NCI-H2196 treated with DMSO at 0.1 percent for 48 hours (cell line): ENCODE results near the gene RNF169.
A peak's percentile ranks its signal among the peaks of the same experiment; 100 is the strongest.

Experiments used
- DNase-seq: peaks from one replicate; lab custom pipeline; 2025; ENCODE audit not compliant: unreplicated experiment; lab: John Stamatoyannopoulos, UW

RNF169 gene, protein sequence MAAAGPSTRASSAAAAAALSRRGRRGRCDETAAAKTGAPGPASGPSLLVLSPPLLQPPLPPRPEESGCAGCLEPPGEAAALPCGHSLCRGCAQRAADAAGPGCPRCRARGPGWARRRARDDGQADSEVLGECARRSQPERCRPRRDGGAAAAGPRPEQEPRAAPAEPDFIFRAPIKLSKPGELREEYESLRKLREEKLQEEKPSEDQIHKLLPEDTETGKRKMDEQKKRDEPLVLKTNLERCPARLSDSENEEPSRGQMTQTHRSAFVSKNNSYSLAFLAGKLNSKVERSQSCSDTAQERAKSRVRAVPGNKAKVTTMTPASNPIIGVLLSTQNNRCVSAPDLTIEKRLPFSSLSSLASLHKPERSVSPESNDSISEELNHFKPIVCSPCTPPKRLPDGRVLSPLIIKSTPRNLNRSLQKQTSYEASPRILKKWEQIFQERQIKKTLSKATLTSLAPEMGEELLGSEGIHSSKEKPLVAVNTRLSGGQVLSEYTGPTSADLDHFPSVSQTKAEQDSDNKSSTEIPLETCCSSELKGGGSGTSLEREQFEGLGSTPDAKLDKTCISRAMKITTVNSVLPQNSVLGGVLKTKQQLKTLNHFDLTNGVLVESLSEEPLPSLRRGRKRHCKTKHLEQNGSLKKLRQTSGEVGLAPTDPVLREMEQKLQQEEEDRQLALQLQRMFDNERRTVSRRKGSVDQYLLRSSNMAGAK

GRCh38 chr11:74748211-74749126 lies at the start of gene RNF169:
Gene RNF169 (plus strand): TSS chr11:74748849. CDS start chr11:74748881, 32 bp downstream.
- DNase-seq, result peak; percentile 96

GRCh38 chr11:74699615-74700396 lies 48.8 kb upstream of the RNF169 start:
- no peak for DNase-seq

DNA sequence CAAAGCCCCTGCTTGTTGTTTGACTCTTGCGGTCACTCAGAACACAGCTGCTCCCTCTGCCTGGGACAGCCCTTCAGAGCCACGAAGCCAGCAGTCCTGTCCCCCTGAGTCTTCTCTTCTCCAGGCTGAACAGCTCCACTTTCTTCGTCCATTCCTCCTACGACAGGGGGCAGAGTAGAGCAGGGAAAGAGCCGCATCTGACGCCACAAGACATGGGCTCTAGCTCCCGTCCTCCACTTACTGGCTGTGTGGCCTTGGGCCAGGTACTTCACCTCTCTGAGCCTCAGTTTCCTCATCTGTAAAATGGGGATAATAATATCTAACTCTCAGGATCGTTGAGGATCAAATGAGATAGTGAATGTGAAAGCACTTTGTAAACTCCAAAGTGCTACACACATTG lies 47.3 kb upstream of the RNF169 start:
- DNase-seq, result no peak

DNA sequence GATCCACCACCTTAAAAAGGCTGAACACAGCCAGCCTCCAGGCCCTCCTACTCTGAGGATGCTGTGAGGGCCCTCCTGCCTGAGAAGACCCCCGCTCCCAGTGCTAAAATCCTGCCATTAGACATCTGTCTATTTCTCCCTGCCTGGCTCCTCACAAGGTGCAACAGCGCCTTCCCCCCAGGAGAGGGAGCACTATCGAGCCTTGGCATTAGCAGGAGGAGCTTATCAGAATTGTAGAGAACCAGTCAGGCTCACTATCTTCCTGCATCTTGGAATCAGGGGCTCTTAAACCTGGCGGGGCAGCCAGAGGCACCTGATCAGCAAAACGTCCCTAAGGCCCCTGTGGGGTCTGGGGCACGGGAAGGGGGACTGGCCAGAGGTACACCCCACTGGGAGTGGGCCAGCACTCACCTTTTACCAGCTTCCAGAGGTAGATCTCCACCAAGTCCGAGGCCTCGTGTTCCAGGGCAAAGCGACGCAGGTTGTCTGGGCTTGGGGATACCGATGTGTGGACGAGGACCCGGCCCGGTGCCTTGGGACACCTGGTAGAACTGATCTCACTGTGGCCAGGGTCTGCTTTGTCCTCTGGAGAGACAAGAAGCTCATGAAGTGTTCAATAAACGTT lies 46.2 kb upstream of the RNF169 start:
- DNase-seq, result peak; percentile 18

GRCh38 chr11:74703211-74703610 lies 45.4 kb upstream of the RNF169 start:
- DNase-seq, result no peak

GRCh38 chr11:74707182-74707581 lies 41.5 kb upstream of the RNF169 start:
- DNase-seq, result no peak

DNA sequence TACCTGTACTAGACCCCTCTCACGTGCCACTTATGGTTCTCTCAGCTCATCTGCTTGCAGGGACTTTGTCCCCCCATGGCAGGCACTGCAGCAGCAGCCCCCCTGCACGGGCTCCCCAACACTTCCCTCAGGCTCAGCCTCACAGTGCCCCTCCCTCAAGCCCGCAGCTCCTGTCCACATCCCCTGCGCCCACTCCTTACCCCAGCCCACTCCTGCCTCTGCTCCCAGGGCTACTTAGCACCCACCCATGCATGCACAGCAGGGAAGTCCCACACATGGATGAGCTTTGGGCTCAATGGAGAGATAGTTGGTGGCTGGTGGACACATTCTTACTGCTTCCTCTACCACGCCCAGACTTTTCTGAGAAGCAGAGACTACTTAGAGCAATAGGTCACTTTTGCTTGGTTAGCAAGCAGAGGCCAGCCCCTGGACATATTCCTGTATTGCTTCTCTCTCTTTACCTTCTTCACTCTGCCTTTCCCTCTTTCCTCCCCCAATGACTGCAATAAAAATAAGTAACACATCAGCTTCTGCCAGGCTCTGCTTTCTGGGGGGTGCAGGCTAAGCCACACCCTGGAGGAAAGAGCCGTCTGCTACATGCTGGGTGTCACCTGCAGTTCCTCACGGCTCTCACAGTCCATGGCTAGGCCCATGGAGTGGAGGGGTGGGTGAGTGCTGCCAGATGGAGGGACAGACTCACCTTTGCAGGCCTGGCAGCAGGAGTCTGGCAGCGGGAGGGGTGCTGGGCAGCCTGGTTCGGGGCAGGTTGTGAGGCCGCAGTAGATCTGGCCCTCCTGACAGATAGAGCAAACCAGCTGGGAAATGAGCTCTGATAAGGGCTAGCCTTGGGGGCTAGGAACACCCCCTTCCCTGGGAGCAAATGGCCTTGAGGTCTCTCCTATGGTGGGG lies 40.8 kb upstream of the RNF169 start:
- DNase-seq, result no peak

DNA sequence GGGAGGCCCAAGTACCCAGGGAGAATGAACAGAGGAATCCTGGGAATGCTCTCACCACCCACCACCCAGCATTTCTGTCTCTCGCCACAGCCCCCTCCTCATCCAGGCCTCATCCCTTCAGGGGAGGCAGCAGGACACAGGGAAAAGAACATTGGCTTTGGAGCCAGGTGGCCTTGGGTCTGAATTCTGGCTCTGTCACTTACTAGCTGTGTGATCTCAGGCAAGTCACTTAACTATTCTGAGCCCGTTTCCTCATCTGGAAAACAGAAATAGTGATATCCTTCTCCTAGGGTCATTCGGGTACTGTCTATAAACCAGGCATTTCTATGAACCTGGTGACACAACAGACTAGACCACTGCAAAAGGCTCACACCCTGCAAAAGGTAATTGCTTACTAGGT lies 39.5 kb upstream of the RNF169 start:
- no peak for DNase-seq

GRCh38 chr11:74710281-74710938 lies 38.2 kb upstream of the RNF169 start:
- no peak for DNase-seq

DNA sequence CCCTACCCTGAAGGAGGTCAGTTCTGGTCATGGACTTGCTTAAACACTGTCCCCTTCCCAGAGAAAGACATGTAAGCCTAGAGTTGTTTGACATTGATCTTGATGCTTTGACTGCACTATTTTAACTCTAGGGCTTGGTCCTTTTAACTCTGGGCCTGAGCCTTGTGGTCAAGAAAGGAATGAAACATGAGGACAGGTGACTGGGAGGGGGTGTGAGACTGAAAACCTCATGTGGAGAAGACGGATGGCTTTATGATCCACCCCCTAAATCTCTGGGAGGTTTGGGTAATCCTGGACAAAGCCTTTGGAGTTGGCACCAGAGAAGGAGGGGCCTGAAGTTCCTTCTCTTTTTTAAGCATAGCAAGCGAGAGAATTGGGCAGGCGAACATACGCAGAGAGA lies 35.0 kb upstream of the RNF169 start:
- DNase-seq, result no peak

DNA sequence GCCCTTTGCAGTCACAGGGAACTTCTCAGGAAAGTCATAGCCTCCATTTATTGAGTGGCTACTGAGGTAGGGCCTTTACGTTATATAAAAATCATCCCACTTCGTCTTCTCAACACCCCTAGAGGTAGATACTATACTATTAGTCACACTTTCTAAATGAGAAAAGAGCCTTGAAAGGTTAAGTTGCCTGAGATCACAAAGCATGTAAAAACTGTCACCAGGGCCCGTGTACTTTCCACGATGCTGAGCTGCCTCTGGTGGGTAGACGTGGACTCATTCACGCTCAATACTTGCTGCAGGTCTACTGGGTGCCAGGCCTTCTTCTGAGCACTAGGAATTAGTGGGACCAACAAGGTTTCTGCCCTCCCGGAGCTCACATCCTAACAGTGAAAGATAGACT lies 33.7 kb upstream of the RNF169 start:
- no peak for DNase-seq

GRCh38 chr11:74717221-74717969 lies 31.3 kb upstream of the RNF169 start:
- no peak for DNase-seq

DNA sequence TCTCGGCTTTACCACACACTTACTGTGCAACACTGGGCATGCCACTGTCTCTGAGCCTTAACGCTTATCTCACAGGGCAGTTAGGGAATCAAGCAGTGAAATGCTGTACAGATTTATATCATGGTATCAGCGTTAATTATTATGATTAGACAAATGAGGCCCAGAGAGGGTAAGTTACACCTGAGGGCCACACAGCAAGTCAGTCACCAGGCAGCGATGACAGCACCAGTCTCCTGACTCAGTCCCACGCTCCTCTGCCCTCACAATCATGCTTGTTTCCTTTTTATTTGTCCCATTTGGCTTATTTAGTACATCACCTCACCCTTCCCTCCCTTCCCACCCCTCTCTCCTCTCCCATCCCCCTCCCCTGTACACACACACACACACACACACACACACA lies 29.6 kb upstream of the RNF169 start:
- DNase-seq, result no peak

- DNase-seq, result no peak
These were observed 27.8 kb upstream of the RNF169 start for GRCh38 chr11:74720596-74721478.

GRCh38 chr11:74721479-74721835 lies 27.2 kb upstream of the RNF169 start:
- DNase-seq, result no peak

DNA sequence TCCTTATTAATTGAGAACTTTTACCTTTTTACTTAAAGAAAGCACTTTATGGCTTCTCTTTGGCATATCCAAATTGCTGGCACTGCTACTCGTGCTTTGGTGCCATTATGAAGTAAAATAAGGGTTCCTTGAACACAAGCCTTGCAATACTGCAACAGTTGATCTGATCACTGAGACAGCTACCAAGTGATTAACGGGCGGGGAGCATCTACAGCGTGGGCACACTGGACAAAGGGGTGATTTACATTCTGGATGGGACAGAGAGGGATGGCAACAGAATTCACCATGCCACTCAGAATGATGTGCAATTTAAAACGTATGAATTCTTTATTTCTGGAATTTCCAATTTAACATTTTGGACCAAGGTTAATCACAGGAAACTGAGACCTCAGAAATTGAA lies 25.1 kb upstream of the RNF169 start:
- DNase-seq, result no peak

DNA sequence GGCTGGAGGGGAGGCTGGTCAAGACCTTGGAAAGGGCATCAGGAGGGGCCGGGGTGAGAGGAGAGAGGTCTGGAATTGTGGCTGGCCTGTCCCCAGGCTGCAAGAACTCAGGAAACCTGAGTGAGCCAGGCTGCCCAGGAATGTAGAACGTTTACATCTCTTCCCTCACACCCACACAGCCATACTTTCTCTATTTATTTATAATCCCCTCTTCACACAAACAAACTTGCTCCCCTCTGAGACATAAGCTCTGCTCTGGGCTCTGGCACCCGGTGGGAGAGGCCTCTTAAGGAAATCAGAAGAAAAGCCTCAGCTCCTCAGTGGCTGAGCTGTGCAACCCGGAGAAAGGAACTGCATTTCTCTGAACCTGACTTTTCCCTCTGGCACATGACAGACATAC lies 22.9 kb upstream of the RNF169 start:
- no peak for DNase-seq
